Natural killer cell (primary cell): ENCODE measurements around the gene H6PD. TPM values are rescaled to one million over a fixed set of nuclear protein-coding genes. Genes with fewer than 3 reads are reported as not detected.

Source experiments
- ATAC-seq, 3 donors: fragments of 150-1000 bp in 2 of 3; fragments of 200-7000 bp in 1 of 3; cut with Tn5 transposase; 1 replicate in 1 of 3; 2 replicates in 2 of 3; pipeline ENCODE4 v1.10.0; 2021; ENCODE audit warnings: mild to moderate bottlenecking in 2 of 3, moderate library complexity in 2 of 3
- DNase-seq, 2 donors: peaks; one replicate each; pipeline versions ENCODE4 v3.0.0 to v3.0.0-alpha.2; 2013 to 2021; ENCODE audit warnings: mixed read lengths in 1 of 2
- H3K27ac ChIP-seq: one replicate; pipeline ENCODE4 v1.5.1; 2013; ENCODE audit warnings: mild to moderate bottlenecking, low read length
- H3K27me3 ChIP-seq: one replicate; pipeline ENCODE4 v1.6.1; 2013; ENCODE audit warnings: low read length; ENCODE audit not compliant: control insufficient read depth, insufficient read depth
- H3K36me3 ChIP-seq: one replicate; pipeline ENCODE4 v1.6.1; 2013; ENCODE audit warnings: low read length; ENCODE audit not compliant: control insufficient read depth, insufficient read depth
- H3K4me1 ChIP-seq: one replicate; pipeline ENCODE4 v1.6.1; 2013; ENCODE audit warnings: low read length; ENCODE audit not compliant: control insufficient read depth, insufficient read depth
- H3K4me3 ChIP-seq: one replicate; pipeline ENCODE4 v1.5.1; 2013; ENCODE audit warnings: low read length
- H3K9me3 ChIP-seq: one replicate; pipeline ENCODE4 v1.6.1; 2013; ENCODE audit warnings: low read length; ENCODE audit not compliant: control insufficient read depth, insufficient read depth
- H3K27ac Mint-ChIP-seq, 2 donors: one replicate each; pipeline ENCODE4 v1.8.0; 2022; ENCODE audit warnings: mild to moderate bottlenecking in 2 of 2, mixed read lengths in 2 of 2, moderate library complexity in 1 of 2
- H3K27me3 Mint-ChIP-seq, 2 donors: one replicate each; pipeline ENCODE4 v1.8.0; 2022; ENCODE audit warnings: low read depth in 2 of 2, mixed read lengths in 2 of 2
- H3K36me3 Mint-ChIP-seq: one replicate; pipeline ENCODE4 v1.8.0; 2022; ENCODE audit warnings: mixed read lengths
- H3K4me1 Mint-ChIP-seq, 2 donors: one replicate each; pipeline ENCODE4 v1.8.0; 2022; ENCODE audit warnings: mixed read lengths in 2 of 2
- H3K4me3 Mint-ChIP-seq: one replicate; pipeline ENCODE4 v1.8.0; 2022; ENCODE audit warnings: mild to moderate bottlenecking, moderate library complexity, mixed read lengths
- H3K9me3 Mint-ChIP-seq, 2 donors: one replicate each; pipeline ENCODE4 v1.8.0; 2022; ENCODE audit warnings: mixed read lengths in 2 of 2
- CTCF ChIP-seq: fragments of 200-600 bp; IDR thresholded peaks from one replicate; pipeline ENCODE4 v1.8.0; 2022; ENCODE audit warnings: antibody characterized with exemption
- WGBS: methylation state at CpG from one replicate; pipeline ENCODE4 v1.1.7; 2013; ENCODE audit warnings: missing lambda C conversion rate; ENCODE audit not compliant: insufficient coverage; 5-methylcytosine and 5-hydroxymethylcytosine counted together
- intact Hi-C: fragments of 100-400 bp; cut with micrococcal nuclease; formaldehyde crosslinking; loops from one replicate; pipeline ENCODE4 v1.14.2; 2022
- total RNA-seq, 4 donors: library from RNA; stranded (reverse); fragments of 120-200 nt in 1 of 4; gene quantifications; one replicate each; pipeline versions ENCODE4 v1.2.3 to v1.2.4, GENCODE V29; 2013 to 2022

Gene H6PD
- total RNA-seq, 3 donors from 2014 or later (not counting 1 experiment from before 2014, with no cell fraction given) = 24.3 to 37.1 (median 31.2) TPM

- intact Hi-C loops = no loop called here
- Mint-ChIP-seq H3K27ac (peak overlapping the region in 1 of 2 donors; percentile 70), H3K4me3 (peak overlapping the region; percentile 49), H3K27me3 (peaks cover 5 to 7% of the 10 kb centered on the region in 2 donors), H3K9me3 (peaks cover 2 to 5% of the 10 kb centered on the region in 2 donors), H3K4me1 (peaks cover 43 to 64% of the 10 kb centered on the region in 2 donors), H3K36me3 (no peaks in the 10 kb centered on the region)
- Histone ChIP-seq H3K36me3 (no peaks in the 10 kb centered on the region), H3K27me3 (no peaks in the 10 kb centered on the region), H3K4me1 (peaks cover 40% of the 10 kb centered on the region), H3K9me3 (peaks cover 3% of the 10 kb centered on the region), H3K4me3 (no peak overlapping the region), H3K27ac (no peak overlapping the region)
- ATAC-seq (no peak), DNase-seq (no peak)
- no peak for TF ChIP-seq CTCF
- 75% methylated on average over 19 of the region's 19 CpGs for WGBS
Measured at GRCh38 chr1:9281071-9281827, 46.7 kb downstream of the H6PD start.

GRCh38 chr1:9281908-9282695 is 47.5 kb downstream of the H6PD start:
- Histone ChIP-seq H3K4me1 (peaks cover 40% of the 10 kb centered on the region), H3K27ac (no peak overlapping the region), H3K27me3 (no peaks in the 10 kb centered on the region), H3K4me3 (no peak overlapping the region), H3K9me3 (peaks cover 3% of the 10 kb centered on the region), H3K36me3 (no peaks in the 10 kb centered on the region)
- Mint-ChIP-seq H3K27ac (peak overlapping the region in 1 of 2 donors; percentile 31), H3K27me3 (peaks cover 5 to 7% of the 10 kb centered on the region in 2 donors), H3K4me1 (peaks cover 48 to 70% of the 10 kb centered on the region in 2 donors), H3K9me3 (peaks cover 2 to 5% of the 10 kb centered on the region in 2 donors), H3K36me3 (no peaks in the 10 kb centered on the region), H3K4me3 (peak overlapping the region; percentile 40)
- WGBS = 71% methylated on average over 12 of the region's 12 CpGs
- no peak for DNase-seq
- TF ChIP-seq CTCF = no peak
- intact Hi-C loops = no loop called here
- ATAC-seq = no peak

- Mint-ChIP-seq H3K36me3 (no peaks in the 10 kb centered on the region), H3K27ac (peak overlapping the region in 1 of 2 donors; percentile 31), H3K4me1 (peaks cover 48 to 70% of the 10 kb centered on the region in 2 donors), H3K27me3 (peaks cover 5 to 7% of the 10 kb centered on the region in 2 donors), H3K4me3 (peak overlapping the region; percentile 40), H3K9me3 (peaks cover 2 to 5% of the 10 kb centered on the region in 2 donors)
- ATAC-seq = no peak
- Histone ChIP-seq H3K27me3 (no peaks in the 10 kb centered on the region), H3K4me3 (no peak overlapping the region), H3K27ac (no peak overlapping the region), H3K36me3 (no peaks in the 10 kb centered on the region), H3K9me3 (peaks cover 3% of the 10 kb centered on the region), H3K4me1 (peaks cover 40% of the 10 kb centered on the region)
- intact Hi-C loops = no loop called here
- no peak for TF ChIP-seq CTCF
- WGBS = 33% methylated on average over 3 of the region's 4 CpGs
- no peak for DNase-seq
Measured at GRCh38 chr1:9282696-9282955, 48.1 kb downstream of the H6PD start.
